IgD-negative memory B cell (primary cell): Measurements from ENCODE around the gene CDK14. TPM values are rescaled to one million over a fixed set of nuclear protein-coding genes. Genes with fewer than 3 reads are reported as not detected.

ENCODE experiments used
- H3K27ac Mint-ChIP-seq, 3 donors: one replicate each; pipeline ENCODE4 v1.8.0; 2020 to 2022; ENCODE audit warnings: mild to moderate bottlenecking in 3 of 3, mixed read lengths in 3 of 3, moderate library complexity in 1 of 3
- H3K27me3 Mint-ChIP-seq: one replicate; pipeline ENCODE4 v1.8.0; 2021; ENCODE audit warnings: mixed read lengths
- H3K36me3 Mint-ChIP-seq: one replicate; pipeline ENCODE4 v1.8.0; 2020; ENCODE audit warnings: mild to moderate bottlenecking, mixed read lengths
- H3K4me1 Mint-ChIP-seq, 3 donors: one replicate each; pipeline ENCODE4 v1.8.0; 2020 to 2022; ENCODE audit warnings: mixed read lengths in 3 of 3, mild to moderate bottlenecking in 1 of 3
- H3K4me3 Mint-ChIP-seq, 4 donors: one replicate each; pipeline ENCODE4 v1.8.0; 2020 to 2022; ENCODE audit warnings: mild to moderate bottlenecking in 4 of 4, mixed read lengths in 4 of 4, moderate library complexity in 3 of 4
- H3K9me3 Mint-ChIP-seq, 3 donors: one replicate each; pipeline ENCODE4 v1.8.0; 2020 to 2021; ENCODE audit warnings: mixed read lengths in 3 of 3, mild to moderate bottlenecking in 1 of 3
- polyA plus RNA-seq: library from polyadenylated mRNA; unstranded; fragments of 300-500 nt; fragmentation: Illumina TruSeq; gene quantifications from one replicate; pipeline ENCODE4 v1.2.3, GENCODE V29; 2021

CDK14 gene
- 53.0 TPM for polyA plus RNA-seq

- peak within 1 kb of the TSS; percentile 94 to 100 (median 97) for H3K4me3 Mint-ChIP-seq
- H3K9me3 Mint-ChIP-seq, result no peaks in the 10 kb centered on the region
- H3K4me1 Mint-ChIP-seq, result peaks cover 28 to 41% (median 30%) of the 10 kb centered on the region in 3 donors
- H3K27ac Mint-ChIP-seq, result peak within 1 kb of the TSS; percentile 73 to 96 (median 91)
- no peaks in the 10 kb centered on the region for H3K36me3 Mint-ChIP-seq
- no peaks in the 10 kb centered on the region for H3K27me3 Mint-ChIP-seq
Observed at GRCh38 chr7:90595801-90596670, at the start of gene CDK14. TSS of gene CDK14 (plus strand) at chr7:90596321. CDS start at chr7:90596628, 307 bp downstream.

GRCh38 chr7:90551036-90551435 is 45.1 kb upstream of the CDK14 start:
- Mint-ChIP-seq H3K27ac (no peak overlapping the region), H3K27me3 (no peaks in the 10 kb centered on the region), H3K4me3 (no peak overlapping the region), H3K9me3 (no peaks in the 10 kb centered on the region), H3K4me1 (peaks cover 0 to 8% (median 8%) of the 10 kb centered on the region in 3 donors), H3K36me3 (peaks cover 2% of the 10 kb centered on the region)

DNA sequence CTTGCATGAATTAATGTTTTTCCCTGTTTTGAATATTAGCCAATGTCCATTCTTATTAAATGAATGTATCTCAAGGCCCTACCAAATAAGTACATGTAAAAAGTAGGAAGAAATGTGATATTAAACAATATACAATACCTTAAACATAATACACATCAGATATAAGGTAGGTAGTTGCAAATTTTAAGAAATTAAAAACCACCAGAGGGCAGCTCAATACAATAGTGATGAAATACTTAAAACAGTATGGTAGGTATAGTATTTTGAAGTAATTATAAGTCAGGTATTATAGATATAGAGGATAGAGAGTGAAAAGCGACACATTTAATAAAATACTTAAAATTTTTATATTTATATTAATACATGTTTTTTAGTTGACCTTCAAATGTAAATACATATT is 43.6 kb upstream of the CDK14 start:
- H3K4me1 Mint-ChIP-seq, result peaks cover 0 to 6% (median 4%) of the 10 kb centered on the region in 3 donors

DNA sequence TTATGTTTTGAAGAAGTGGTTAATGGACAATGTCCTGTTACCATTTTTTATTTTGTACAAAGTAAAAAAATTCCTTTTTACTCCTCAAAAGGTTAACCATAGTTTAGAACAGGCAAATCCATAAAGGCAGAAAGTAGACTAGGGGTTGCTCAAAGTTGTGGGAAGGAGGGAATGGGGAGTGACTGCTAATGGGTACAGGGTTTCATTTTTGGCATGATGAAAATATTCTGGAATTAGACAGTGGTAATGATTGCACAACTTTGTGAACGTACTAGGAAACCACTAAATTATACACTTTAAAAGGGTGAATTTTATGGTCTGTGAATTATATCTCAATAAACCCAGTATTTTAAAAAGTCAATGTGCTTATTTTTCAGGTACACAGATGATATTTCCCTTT is 35.4 kb upstream of the CDK14 start:
- peaks cover 1% of the 10 kb centered on the region for H3K27me3 Mint-ChIP-seq
- H3K4me1 Mint-ChIP-seq, result no peaks in the 10 kb centered on the region
- no peak overlapping the region for H3K27ac Mint-ChIP-seq
- H3K9me3 Mint-ChIP-seq, result peaks cover 0 to 1% (median 0%) of the 10 kb centered on the region in 3 donors
- H3K4me3 Mint-ChIP-seq, result no peak overlapping the region
- peaks cover 3% of the 10 kb centered on the region for H3K36me3 Mint-ChIP-seq

More for the DNA sequence above, 43.6 kb upstream of the CDK14 start:
- Mint-ChIP-seq H3K27ac (no peak overlapping the region), H3K4me3 (no peak overlapping the region), H3K36me3 (no peaks in the 10 kb centered on the region), H3K27me3 (no peaks in the 10 kb centered on the region), H3K9me3 (no peaks in the 10 kb centered on the region)

DNA sequence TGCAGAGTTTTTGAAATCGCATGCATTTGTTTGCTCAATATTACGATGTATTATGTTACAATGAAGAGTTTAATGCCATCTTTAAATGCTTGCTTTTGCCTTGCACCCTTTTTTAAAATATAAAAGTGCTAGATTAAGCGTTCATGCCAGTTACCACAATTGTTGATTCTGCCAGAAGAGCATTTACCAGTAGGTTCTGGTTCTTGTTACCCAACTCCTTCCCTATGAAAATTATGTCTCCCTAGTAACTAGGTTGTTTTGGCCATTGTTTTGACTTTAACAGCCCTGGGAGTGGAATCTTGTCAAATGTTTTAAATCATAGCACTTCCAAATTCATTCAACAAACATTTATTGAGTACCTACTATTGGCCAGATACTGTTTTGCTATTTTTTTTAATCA is 32.8 kb upstream of the CDK14 start:
- H3K4me3 Mint-ChIP-seq, result no peak overlapping the region
- no peaks in the 10 kb centered on the region for H3K36me3 Mint-ChIP-seq
- H3K4me1 Mint-ChIP-seq, result peaks cover 3 to 5% (median 4%) of the 10 kb centered on the region in 3 donors
- H3K9me3 Mint-ChIP-seq, result peaks cover 0 to 1% (median 0%) of the 10 kb centered on the region in 3 donors
- H3K27me3 Mint-ChIP-seq, result no peaks in the 10 kb centered on the region
- no peak overlapping the region for H3K27ac Mint-ChIP-seq

DNA sequence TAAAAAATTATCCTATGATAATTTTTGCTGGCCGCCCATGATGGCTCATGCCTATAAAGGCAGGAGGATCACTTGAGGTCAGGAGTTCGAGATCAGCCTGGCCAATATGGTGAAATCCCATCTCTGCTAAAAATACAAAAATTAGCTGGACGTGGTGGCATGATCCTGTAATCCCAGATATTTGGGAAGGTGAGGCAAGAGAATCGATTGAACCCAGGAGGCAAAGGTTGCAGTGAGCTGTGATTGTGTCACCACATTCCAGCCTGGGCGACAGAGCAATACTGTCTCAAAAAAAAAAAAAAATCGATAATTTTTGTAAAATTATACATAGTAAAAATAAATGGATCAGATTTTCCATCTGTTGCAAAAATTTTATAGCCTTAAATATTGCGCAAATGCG is 31.7 kb upstream of the CDK14 start:
- H3K27ac Mint-ChIP-seq, result no peak overlapping the region
- H3K9me3 Mint-ChIP-seq, result peaks cover 0 to 1% (median 0%) of the 10 kb centered on the region in 3 donors
- no peak overlapping the region for H3K4me3 Mint-ChIP-seq
- H3K36me3 Mint-ChIP-seq, result no peaks in the 10 kb centered on the region
- H3K27me3 Mint-ChIP-seq, result no peaks in the 10 kb centered on the region
- H3K4me1 Mint-ChIP-seq, result peaks cover 9 to 16% (median 12%) of the 10 kb centered on the region in 3 donors

DNA sequence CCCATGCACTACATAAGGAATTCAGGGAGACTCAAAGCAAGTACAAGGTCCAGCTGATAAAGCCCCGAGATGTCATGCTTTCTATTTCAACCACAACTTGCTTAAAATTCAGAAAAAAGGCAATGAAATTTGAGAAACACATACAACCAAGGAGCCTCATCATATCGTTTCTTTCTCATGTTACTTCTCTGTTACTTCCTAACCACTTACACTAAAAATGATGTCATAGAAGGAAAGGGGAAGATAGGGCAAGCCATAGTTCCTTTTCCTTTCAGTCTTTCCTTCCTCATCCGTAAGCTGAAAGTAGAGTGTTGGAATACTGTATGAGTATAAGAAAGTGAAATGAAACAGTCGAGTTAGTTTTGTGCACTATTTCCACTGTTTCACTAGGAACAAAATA is 27.9 kb upstream of the CDK14 start:
- Mint-ChIP-seq H3K27me3 (no peaks in the 10 kb centered on the region), H3K9me3 (no peaks in the 10 kb centered on the region), H3K27ac (no peak overlapping the region), H3K4me3 (peak overlapping the region in 1 of 4 donors; percentile 70), H3K36me3 (no peaks in the 10 kb centered on the region), H3K4me1 (peaks cover 15 to 24% (median 16%) of the 10 kb centered on the region in 3 donors)

DNA sequence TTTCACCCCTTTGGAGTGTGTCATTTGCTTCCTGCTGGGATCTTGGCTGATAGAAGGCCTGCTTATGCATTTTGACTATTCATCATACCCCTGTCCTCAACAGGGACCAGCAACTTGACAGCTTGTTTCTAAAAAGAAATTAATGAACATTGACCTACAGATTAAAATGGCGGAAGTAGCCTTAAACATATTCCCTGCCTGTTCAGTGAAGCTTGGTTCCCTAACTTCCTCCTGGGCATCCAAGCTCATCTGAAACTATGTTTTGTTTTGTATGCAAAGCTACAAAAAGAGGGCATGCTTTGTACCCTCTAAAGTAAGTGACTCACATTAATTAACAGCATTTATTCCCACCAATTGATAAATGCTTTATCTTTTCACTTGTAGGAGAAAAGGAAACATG is 26.8 kb upstream of the CDK14 start:
- Mint-ChIP-seq H3K27ac (peak overlapping the region; percentile 20 to 50 (median 21)), H3K9me3 (no peaks in the 10 kb centered on the region), H3K4me3 (peak overlapping the region in 2 of 4 donors; percentile 49 to 78), H3K27me3 (no peaks in the 10 kb centered on the region), H3K36me3 (no peaks in the 10 kb centered on the region), H3K4me1 (peaks cover 15 to 24% (median 16%) of the 10 kb centered on the region in 3 donors)

GRCh38 chr7:90570373-90570959 is 25.7 kb upstream of the CDK14 start:
- Mint-ChIP-seq H3K4me3 (peak overlapping the region in 2 of 4 donors; percentile 6 to 38), H3K9me3 (no peaks in the 10 kb centered on the region), H3K27me3 (no peaks in the 10 kb centered on the region), H3K27ac (no peak overlapping the region), H3K4me1 (peaks cover 15 to 24% (median 16%) of the 10 kb centered on the region in 3 donors), H3K36me3 (no peaks in the 10 kb centered on the region)

- no peaks in the 10 kb centered on the region for H3K27me3 Mint-ChIP-seq
- H3K9me3 Mint-ChIP-seq, result no peaks in the 10 kb centered on the region
Observed at GRCh38 chr7:90574146-90574819, 21.8 kb upstream of the CDK14 start.

DNA sequence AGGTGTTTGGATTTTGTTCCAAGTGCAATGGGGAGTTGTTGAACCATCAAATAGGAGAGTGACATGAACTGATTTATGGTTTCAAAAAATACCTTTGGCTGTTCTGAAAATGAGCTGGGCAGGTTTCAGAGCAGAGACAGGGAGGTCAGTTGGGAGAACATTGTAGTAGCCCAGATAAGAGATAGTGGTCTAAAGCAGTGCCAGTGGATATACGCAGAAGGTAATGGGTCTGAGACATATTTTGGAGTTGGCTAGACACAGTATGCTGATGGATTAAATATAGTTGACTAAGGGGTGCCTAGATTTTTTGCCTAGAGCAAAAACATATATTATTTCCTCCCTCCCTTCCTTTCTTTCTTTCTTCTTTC is 21.3 kb upstream of the CDK14 start:
- Mint-ChIP-seq H3K4me1 (peaks cover under 1 to 5% (median 3%) of the 10 kb centered on the region in 3 donors), H3K4me3 (no peak overlapping the region), H3K9me3 (no peaks in the 10 kb centered on the region), H3K27ac (no peak overlapping the region), H3K36me3 (no peaks in the 10 kb centered on the region), H3K27me3 (no peaks in the 10 kb centered on the region)

More at GRCh38 chr7:90574146-90574819, 21.8 kb upstream of the CDK14 start:
- H3K27ac Mint-ChIP-seq, result no peak overlapping the region
- no peak overlapping the region for H3K4me3 Mint-ChIP-seq
- peaks cover 5 to 10% (median 8%) of the 10 kb centered on the region in 3 donors for H3K4me1 Mint-ChIP-seq
- H3K36me3 Mint-ChIP-seq, result no peaks in the 10 kb centered on the region

DNA sequence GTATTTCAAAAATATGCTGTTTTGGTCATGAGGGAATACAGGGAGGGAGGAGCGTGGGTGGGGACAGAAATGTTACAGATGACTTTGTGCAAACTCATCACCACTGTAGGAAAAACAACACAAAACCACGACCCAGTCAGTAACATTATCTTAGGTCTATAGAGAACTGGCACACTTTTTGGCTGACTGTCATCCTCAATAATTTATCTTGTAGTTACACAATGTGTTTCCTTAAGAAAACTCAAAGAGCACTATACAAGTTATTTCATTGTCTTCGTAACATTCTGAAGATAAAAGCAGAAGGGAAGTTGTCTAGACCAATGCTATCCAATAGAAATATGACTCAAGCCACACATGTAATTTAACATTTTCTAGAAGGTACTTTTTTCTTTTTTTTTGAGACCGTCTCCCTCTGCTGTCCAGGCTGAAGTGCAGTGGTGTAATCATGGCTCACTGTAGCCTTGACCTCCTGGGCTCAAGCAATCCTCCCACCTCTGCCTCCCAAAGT is 16.9 kb upstream of the CDK14 start:
- Mint-ChIP-seq H3K36me3 (no peaks in the 10 kb centered on the region), H3K4me1 (no peaks in the 10 kb centered on the region), H3K9me3 (peaks cover 0 to under 1% (median 0%) of the 10 kb centered on the region in 3 donors), H3K27me3 (no peaks in the 10 kb centered on the region), H3K27ac (no peak overlapping the region), H3K4me3 (no peak overlapping the region)

DNA sequence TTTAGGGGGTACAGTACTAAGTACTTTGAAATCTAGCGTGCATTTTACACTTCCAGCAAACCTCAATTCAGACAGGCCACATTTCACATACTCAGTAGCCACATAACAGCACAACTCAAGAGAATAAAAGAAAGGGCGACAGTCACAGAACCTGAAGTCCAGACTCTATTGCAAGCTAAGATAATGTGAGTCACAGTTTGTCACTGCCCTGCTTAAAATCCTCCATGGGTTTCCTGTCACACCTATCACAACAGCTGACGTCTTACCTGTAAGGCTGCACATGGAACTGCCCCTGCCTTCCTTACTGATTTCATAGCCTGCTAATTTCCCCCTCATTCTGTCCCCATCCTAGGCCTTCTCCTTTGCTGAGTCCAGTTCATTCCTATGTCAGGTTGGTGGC is 16.1 kb upstream of the CDK14 start:
- Mint-ChIP-seq H3K27me3 (no peaks in the 10 kb centered on the region), H3K9me3 (peaks cover 0 to 9% (median 0%) of the 10 kb centered on the region in 3 donors), H3K36me3 (no peaks in the 10 kb centered on the region), H3K4me3 (no peak overlapping the region), H3K27ac (no peak overlapping the region), H3K4me1 (no peaks in the 10 kb centered on the region)

DNA sequence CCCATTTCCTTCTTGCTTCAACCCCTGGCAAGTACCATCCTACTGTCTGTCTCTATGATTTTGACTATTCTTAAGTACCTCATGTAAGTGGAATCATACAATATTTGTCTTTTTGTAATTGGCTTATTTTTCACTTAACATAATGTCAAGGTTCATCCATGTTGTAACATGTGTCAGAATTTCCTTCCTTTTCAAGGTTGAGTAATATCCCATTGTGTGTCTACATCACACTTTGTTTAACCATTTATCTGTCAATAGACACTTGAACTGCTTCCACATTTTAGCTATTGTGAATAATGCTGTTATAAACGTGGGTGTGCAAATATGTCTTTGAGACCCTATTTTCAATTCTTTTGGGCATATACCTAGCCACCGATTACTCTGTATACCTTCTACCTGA is 14.0 kb upstream of the CDK14 start:
- H3K4me1 Mint-ChIP-seq, result peaks cover 0 to 2% (median 0%) of the 10 kb centered on the region in 3 donors
- no peak overlapping the region for H3K27ac Mint-ChIP-seq
- H3K27me3 Mint-ChIP-seq, result no peaks in the 10 kb centered on the region
- H3K36me3 Mint-ChIP-seq, result no peaks in the 10 kb centered on the region
- H3K4me3 Mint-ChIP-seq, result no peak overlapping the region
- H3K9me3 Mint-ChIP-seq, result peaks cover 0 to 9% (median 0%) of the 10 kb centered on the region in 3 donors

- Mint-ChIP-seq H3K9me3 (peaks cover 0 to 14% (median 0%) of the 10 kb centered on the region in 3 donors), H3K4me3 (no peak overlapping the region), H3K27me3 (no peaks in the 10 kb centered on the region), H3K4me1 (peaks cover 0 to 2% (median 0%) of the 10 kb centered on the region in 3 donors), H3K36me3 (no peaks in the 10 kb centered on the region), H3K27ac (peak overlapping the region in 1 of 3 donors; percentile 84)
Observed at GRCh38 chr7:90584378-90584777, 11.7 kb upstream of the CDK14 start.
